Spinal cord (tissue), 10 donors: ENCODE measurements around the gene OR51B4. TPM values are rescaled to one million over a fixed set of nuclear protein-coding genes. Genes with fewer than 3 reads are reported as not detected.
"Not testable (repeated sequence)": the region's sequence is repeated elsewhere in the genome, so short reads cannot be mapped to it uniquely, and the experiment has no call there.

ENCODE experiments used
- DNase-seq, 6 donors: peaks; one replicate each; pipeline versions ENCODE4 v3.0.0 to v3.0.0-alpha.2; 2013 to 2015; ENCODE audit warnings: low spot score in 6 of 6, low read depth in 4 of 6
- H3K27ac ChIP-seq: one replicate; pipeline ENCODE4 v1.5.1; 2013; ENCODE audit warnings: low read depth, low read length, control low read depth
- H3K27me3 ChIP-seq: one replicate; pipeline ENCODE4 v1.6.1; 2013; ENCODE audit warnings: low read length; ENCODE audit not compliant: control insufficient read depth, insufficient read depth
- H3K36me3 ChIP-seq: one replicate; pipeline ENCODE4 v1.6.1; 2013; ENCODE audit warnings: low read length; ENCODE audit not compliant: control insufficient read depth, insufficient read depth
- H3K4me1 ChIP-seq: one replicate; pipeline ENCODE4 v1.6.1; 2013; ENCODE audit warnings: low read length; ENCODE audit not compliant: control insufficient read depth, insufficient read depth
- H3K4me3 ChIP-seq: one replicate; pipeline ENCODE4 v1.5.1; 2013; ENCODE audit warnings: low read depth, low read length, control low read depth
- H3K9me3 ChIP-seq: one replicate; pipeline ENCODE4 v1.6.1; 2013; ENCODE audit warnings: low read length; ENCODE audit not compliant: control insufficient read depth, insufficient read depth
- WGBS: methylation state at CpG from one replicate; pipeline ENCODE4 v1.1.5; 2013; ENCODE audit warnings: missing lambda C conversion rate; ENCODE audit not compliant: insufficient coverage; 5-methylcytosine and 5-hydroxymethylcytosine counted together
- polyA plus RNA-seq, 2 donors: library from polyadenylated mRNA; unstranded; fragments of 120-200 nt; gene quantifications; one replicate each; pipeline ENCODE4 v1.2.1, GENCODE V29; 2013; ENCODE audit not compliant: insufficient read length in 2 of 2
- total RNA-seq, 2 donors: library from RNA; depleted of rRNA in 1 of 2; stranded (reverse); fragments of 120-200 nt in 1 of 2; fragments of >200 nt in 1 of 2; gene quantifications; one replicate each; pipeline versions ENCODE4 v1.2.3 to v1.2.4, GENCODE V29; 2013 to 2014
- donor health status: healthy.

Gene OR51B4
- total and polyA plus RNA-seq, 4 donors = 0.17 TPM; not detected in 3

GRCh38 chr11:5257296-5257695, 44.5 kb downstream of the OR51B4 start:
- H3K27ac ChIP-seq = no peak overlapping the region
- H3K9me3 ChIP-seq = no peaks in the 10 kb centered on the region
- H3K36me3 ChIP-seq = no peaks in the 10 kb centered on the region
- peak in 1 of 6 donors; percentile 25 for DNase-seq
- H3K4me1 ChIP-seq = no peaks in the 10 kb centered on the region
- H3K27me3 ChIP-seq = no peaks in the 10 kb centered on the region
- H3K4me3 ChIP-seq = no peak overlapping the region
- 0% methylated on average over 1 of the region's 2 CpGs for WGBS

GRCh38 chr11:5254646-5255413, 46.9 kb downstream of the OR51B4 start, which contains the start of gene HBG2:
Gene HBG2, minus strand, starts transcription at chr11:5254781. Its CDS starts 53 bp downstream, at chr11:5254728.
- not testable (repeated sequence) for H3K27me3 ChIP-seq, H3K27ac ChIP-seq, H3K36me3 ChIP-seq, H3K4me3 ChIP-seq, DNase-seq, H3K9me3 ChIP-seq, H3K4me1 ChIP-seq
- no CpG with 5 or more reads among the region's 9 CpGs for WGBS

GRCh38 chr11:5254023-5254422, 47.7 kb downstream of the OR51B4 start:
- H3K4me3 ChIP-seq, H3K27me3 ChIP-seq, H3K36me3 ChIP-seq, H3K27ac ChIP-seq, H3K4me1 ChIP-seq, H3K9me3 ChIP-seq, DNase-seq: not testable (repeated sequence)
- WGBS = 20% methylated on average over 1 of the region's 2 CpGs

GRCh38 chr11:5253440-5253839, 48.3 kb downstream of the OR51B4 start:
- not testable (repeated sequence) for DNase-seq, H3K27ac ChIP-seq, H3K4me1 ChIP-seq, H3K36me3 ChIP-seq, H3K4me3 ChIP-seq, H3K27me3 ChIP-seq, H3K9me3 ChIP-seq
- no CpG with 5 or more reads among the region's 5 CpGs for WGBS

GRCh38 chr11:5252919-5253265, 48.9 kb downstream of the OR51B4 start:
- WGBS = no CpG with 5 or more reads among the region's 1 CpG
- no peak overlapping the region for H3K4me3 ChIP-seq
- no peaks in the 10 kb centered on the region for H3K36me3 ChIP-seq
- H3K4me1 ChIP-seq = no peaks in the 10 kb centered on the region
- H3K9me3 ChIP-seq = no peaks in the 10 kb centered on the region
- no peak overlapping the region for H3K27ac ChIP-seq
- no peaks in the 10 kb centered on the region for H3K27me3 ChIP-seq
- no peak for DNase-seq

GRCh38 chr11:5252192-5252918, 49.4 kb downstream of the OR51B4 start:
- no peak for DNase-seq
- 49% methylated on average over 6 of the region's 9 CpGs for WGBS
- Histone ChIP-seq H3K27ac (no peak overlapping the region), H3K36me3 (no peaks in the 10 kb centered on the region), H3K4me3 (no peak overlapping the region), H3K4me1 (no peaks in the 10 kb centered on the region), H3K9me3 (no peaks in the 10 kb centered on the region), H3K27me3 (no peaks in the 10 kb centered on the region)

- no peaks in the 10 kb centered on the region for H3K27me3 ChIP-seq
- no peak overlapping the region for H3K27ac ChIP-seq
- no peaks in the 10 kb centered on the region for H3K36me3 ChIP-seq
- DNase-seq = no peak
- H3K4me1 ChIP-seq = no peaks in the 10 kb centered on the region
- no peak overlapping the region for H3K4me3 ChIP-seq
- no CpG with 5 or more reads among the region's 2 CpGs for WGBS
- H3K9me3 ChIP-seq = no peaks in the 10 kb centered on the region
Observed at GRCh38 chr11:5251746-5252145, 50.0 kb downstream of the OR51B4 start.

Other genes starting within 250 kb of the OR51B4 start
- not detected for gene OR52E2, start 242.3 kb downstream of the OR51B4 start, total RNA-seq
- not detected for gene OR52E2, start 242.3 kb downstream of the OR51B4 start, polyA plus RNA-seq
- not detected for gene OR52E1, start 232.4 kb downstream of the OR51B4 start, total RNA-seq
- not detected for gene OR52E1, start 232.4 kb downstream of the OR51B4 start, polyA plus RNA-seq
- under 1 TPM in 1 of 2 donors, not detected in 1; 0.06 TPM for gene OR52A5, start 163.6 kb downstream of the OR51B4 start, total RNA-seq
- not detected for gene OR52A5, start 163.6 kb downstream of the OR51B4 start, polyA plus RNA-seq
- not detected for gene OR52A1, start 147.2 kb downstream of the OR51B4 start, total RNA-seq
- under 1 TPM; 0.05 to 0.10 TPM for gene OR52A1, start 147.2 kb downstream of the OR51B4 start, polyA plus RNA-seq
- gene OR51V1, start 101.3 kb downstream of the OR51B4 start, total RNA-seq = not detected
- gene OR51V1, start 101.3 kb downstream of the OR51B4 start, polyA plus RNA-seq = not detected
- gene HBB, start 74.9 kb downstream of the OR51B4 start, total RNA-seq = 1,000 to 10,000 TPM; 1,170 to 2,002 TPM
- 100 to 1,000 TPM; 132 to 148 TPM for gene HBB, start 74.9 kb downstream of the OR51B4 start, polyA plus RNA-seq
- 1 to 10 TPM in 1 of 2 donors, under 1 TPM in 1; 0.17 to 1.2 TPM for gene HBD, start 67.5 kb downstream of the OR51B4 start, total RNA-seq
- not detected for gene HBD, start 67.5 kb downstream of the OR51B4 start, polyA plus RNA-seq
- 1,000 to 10,000 TPM in 1 of 2 donors, 100 to 1,000 TPM in 1; 286 to 1,550 TPM for gene HBG1, start 52.1 kb downstream of the OR51B4 start, total RNA-seq
- 10 to 100 TPM in 1 of 2 donors, 1 to 10 TPM in 1; 8.9 to 10.7 TPM for gene HBG1, start 52.1 kb downstream of the OR51B4 start, polyA plus RNA-seq
- over 10,000 TPM; 12,245 to 14,331 TPM for gene HBG2, start 47.2 kb downstream of the OR51B4 start, total RNA-seq
- 1,000 to 10,000 TPM; 2,225 to 2,582 TPM for gene HBG2, start 47.2 kb downstream of the OR51B4 start, polyA plus RNA-seq
- 10 to 100 TPM; 14.4 to 30.5 TPM for gene HBE1, start 32.0 kb downstream of the OR51B4 start, total RNA-seq
- 1 to 10 TPM; 9.2 to 9.3 TPM for gene HBE1, start 32.0 kb downstream of the OR51B4 start, polyA plus RNA-seq
- gene OR51B2, start 22.4 kb upstream of the OR51B4 start, total RNA-seq = under 1 TPM; 0.20 to 0.22 TPM
- gene OR51B2, start 22.4 kb upstream of the OR51B4 start, polyA plus RNA-seq = not detected
- 1 to 10 TPM in 1 of 2 donors, under 1 TPM in 1; 0.99 to 1.7 TPM for gene OR51B5, start 41.6 kb upstream of the OR51B4 start, total RNA-seq
- gene OR51B5, start 41.6 kb upstream of the OR51B4 start, polyA plus RNA-seq = under 1 TPM in 1 of 2 donors, not detected in 1; 0.33 TPM
- gene OR51B6, start 49.6 kb upstream of the OR51B4 start, total RNA-seq = not detected
- gene OR51B6, start 49.6 kb upstream of the OR51B4 start, polyA plus RNA-seq = not detected
- gene OR51M1, start 81.9 kb upstream of the OR51B4 start, total RNA-seq = not detected
- not detected for gene OR51M1, start 81.9 kb upstream of the OR51B4 start, polyA plus RNA-seq
- gene OR51Q1, start 120.2 kb upstream of the OR51B4 start, total RNA-seq = not detected
- gene OR51Q1, start 120.2 kb upstream of the OR51B4 start, polyA plus RNA-seq = not detected
- gene OR51I1, start 139.6 kb upstream of the OR51B4 start, total RNA-seq = under 1 TPM in 1 of 2 donors, not detected in 1; 0.28 TPM
- gene OR51I1, start 139.6 kb upstream of the OR51B4 start, polyA plus RNA-seq = not detected
- not detected for gene OR51I2, start 147.4 kb upstream of the OR51B4 start, total RNA-seq
- gene OR51I2, start 147.4 kb upstream of the OR51B4 start, polyA plus RNA-seq = not detected
- gene OR52D1, start 186.7 kb upstream of the OR51B4 start, total RNA-seq = not detected
- not detected for gene OR52D1, start 186.7 kb upstream of the OR51B4 start, polyA plus RNA-seq
- gene UBQLN3, start 208.0 kb upstream of the OR51B4 start, total RNA-seq = under 1 TPM; 0.10 to 0.39 TPM
- gene UBQLN3, start 208.0 kb upstream of the OR51B4 start, polyA plus RNA-seq = not detected
- gene UBQLNL, start 214.8 kb upstream of the OR51B4 start, total RNA-seq = under 1 TPM; 0.30 to 0.55 TPM
- gene UBQLNL, start 214.8 kb upstream of the OR51B4 start, polyA plus RNA-seq = under 1 TPM; 0.33 to 0.59 TPM
- gene OR52H1, start 246.6 kb upstream of the OR51B4 start, total RNA-seq = under 1 TPM; 0.40 to 0.55 TPM
- not detected for gene OR52H1, start 246.6 kb upstream of the OR51B4 start, polyA plus RNA-seq